Measurements from ENCODE around the gene ATPAF2.

GRCh38 chr17:18017958-18018357 lies 21.0 kb downstream of the ATPAF2 start:
- TF ChIP-seq CTCF (IDR thresholded peaks at IDR 0.05; ENCODE audit: low read depth, low read length, missing input control) = no peak
- TF ChIP-seq, protein P1, sequence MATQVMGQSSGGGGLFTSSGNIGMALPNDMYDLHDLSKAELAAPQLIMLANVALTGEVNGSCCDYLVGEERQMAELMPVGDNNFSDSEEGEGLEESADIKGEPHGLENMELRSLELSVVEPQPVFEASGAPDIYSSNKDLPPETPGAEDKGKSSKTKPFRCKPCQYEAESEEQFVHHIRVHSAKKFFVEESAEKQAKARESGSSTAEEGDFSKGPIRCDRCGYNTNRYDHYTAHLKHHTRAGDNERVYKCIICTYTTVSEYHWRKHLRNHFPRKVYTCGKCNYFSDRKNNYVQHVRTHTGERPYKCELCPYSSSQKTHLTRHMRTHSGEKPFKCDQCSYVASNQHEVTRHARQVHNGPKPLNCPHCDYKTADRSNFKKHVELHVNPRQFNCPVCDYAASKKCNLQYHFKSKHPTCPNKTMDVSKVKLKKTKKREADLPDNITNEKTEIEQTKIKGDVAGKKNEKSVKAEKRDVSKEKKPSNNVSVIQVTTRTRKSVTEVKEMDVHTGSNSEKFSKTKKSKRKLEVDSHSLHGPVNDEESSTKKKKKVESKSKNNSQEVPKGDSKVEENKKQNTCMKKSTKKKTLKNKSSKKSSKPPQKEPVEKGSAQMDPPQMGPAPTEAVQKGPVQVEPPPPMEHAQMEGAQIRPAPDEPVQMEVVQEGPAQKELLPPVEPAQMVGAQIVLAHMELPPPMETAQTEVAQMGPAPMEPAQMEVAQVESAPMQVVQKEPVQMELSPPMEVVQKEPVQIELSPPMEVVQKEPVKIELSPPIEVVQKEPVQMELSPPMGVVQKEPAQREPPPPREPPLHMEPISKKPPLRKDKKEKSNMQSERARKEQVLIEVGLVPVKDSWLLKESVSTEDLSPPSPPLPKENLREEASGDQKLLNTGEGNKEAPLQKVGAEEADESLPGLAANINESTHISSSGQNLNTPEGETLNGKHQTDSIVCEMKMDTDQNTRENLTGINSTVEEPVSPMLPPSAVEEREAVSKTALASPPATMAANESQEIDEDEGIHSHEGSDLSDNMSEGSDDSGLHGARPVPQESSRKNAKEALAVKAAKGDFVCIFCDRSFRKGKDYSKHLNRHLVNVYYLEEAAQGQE (IDR thresholded peaks at IDR 0.05) = peak; percentile 50
- TF ChIP-seq, protein P2, sequence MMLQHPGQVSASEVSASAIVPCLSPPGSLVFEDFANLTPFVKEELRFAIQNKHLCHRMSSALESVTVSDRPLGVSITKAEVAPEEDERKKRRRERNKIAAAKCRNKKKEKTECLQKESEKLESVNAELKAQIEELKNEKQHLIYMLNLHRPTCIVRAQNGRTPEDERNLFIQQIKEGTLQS (IDR thresholded peaks at IDR 0.05) = no peak
- TF ChIP-seq ZBTB33 (IDR thresholded peaks at IDR 0.05) = peak; percentile 56
- TF ChIP-seq NR2F2 (IDR thresholded peaks at IDR 0.05) = no peak
- TF ChIP-seq SP1 (IDR thresholded peaks at IDR 0.05) = peak; percentile 75
- TF ChIP-seq HNF4G (IDR thresholded peaks at IDR 0.05) = no peak
- TF ChIP-seq YY1 (IDR thresholded peaks at IDR 0.05) = peak; percentile 72
- TF ChIP-seq, protein P3, sequence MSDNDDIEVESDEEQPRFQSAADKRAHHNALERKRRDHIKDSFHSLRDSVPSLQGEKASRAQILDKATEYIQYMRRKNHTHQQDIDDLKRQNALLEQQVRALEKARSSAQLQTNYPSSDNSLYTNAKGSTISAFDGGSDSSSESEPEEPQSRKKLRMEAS (IDR thresholded peaks at IDR 0.05) = peak; percentile 73
- peak; percentile 41 to 77 for TF ChIP-seq RXRA (IDR thresholded peaks at IDR 0.05)
- TF ChIP-seq TAF1 (conservative IDR thresholded peaks at IDR 0.05) = no peak
